ENCODE data around the gene SLC6A9. TPM values are rescaled to one million over a fixed set of nuclear protein-coding genes. Genes with fewer than 3 reads are reported as not detected.

Gene SLC6A9
- total RNA-seq, 2 experiments from 2014 or later: 7.4 to 7.9 TPM

- CTCF ChIA-PET: interaction anchor here (1.4 kb wide), 1 partner anchor 28 kb away, joined by 5 read pairs; no protein-coding TSS in a partner anchor
- POLR2A ChIA-PET: no interaction called here
Measured at GRCh38 chr1:43976890-43977289, 54.4 kb downstream of the SLC6A9 start.

GRCh38 chr1:43976045-43976444 lies 55.2 kb downstream of the SLC6A9 start:
- H3K27ac Mint-ChIP-seq: no peak overlapping the region
- no peak for DNase-seq
- H3K36me3 Mint-ChIP-seq: peaks cover 35% of the 10 kb centered on the region
- intact Hi-C loops (cut with micrococcal nuclease): no loop called here
- H3K4me1 Mint-ChIP-seq (ENCODE audit: low read depth): peaks cover 60% of the 10 kb centered on the region
- H3K9me3 Mint-ChIP-seq: no peaks in the 10 kb centered on the region
- H3K27me3 Mint-ChIP-seq: no peaks in the 10 kb centered on the region
- peak overlapping the region; percentile 83 for H3K4me3 Mint-ChIP-seq
- POLR2A ChIA-PET: interaction anchor here (0.8 to 2.4 kb wide), 4 partner anchors 13 to 755 kb away, joined by 4 to 7 read pairs (median 5); partner anchors contain the start of genes IPO13, RNU5D-1 and SLC6A9
- CTCF ChIA-PET: interaction anchor here (0.6 to 2.7 kb wide), 7 partner anchors 12 to 212 kb away, joined by 3 to 15 read pairs (median 4); partner anchors contain the start of gene IPO13

More at GRCh38 chr1:43976890-43977289, 54.4 kb downstream of the SLC6A9 start:
- Mint-ChIP-seq H3K9me3 (no peaks in the 10 kb centered on the region), H3K4me1 (ENCODE audit: low read depth) (peaks cover 57% of the 10 kb centered on the region), H3K27me3 (no peaks in the 10 kb centered on the region), H3K36me3 (peaks cover 35% of the 10 kb centered on the region), H3K4me3 (no peak overlapping the region), H3K27ac (no peak overlapping the region)
- intact Hi-C loops (cut with micrococcal nuclease): no loop called here
- no peak for DNase-seq

- peaks cover 61% of the 10 kb centered on the region for H3K4me1 Mint-ChIP-seq (ENCODE audit: low read depth)
Measured at GRCh38 chr1:43975249-43975961, 55.9 kb downstream of the SLC6A9 start.

GRCh38 chr1:43974443-43975248 lies 56.6 kb downstream of the SLC6A9 start, which contains the start of gene ATP6V0B:
ATP6V0B (plus strand) TSS chr1:43974960; CDS start chr1:43975041, 81 bp downstream.
- peaks cover 57% of the 10 kb centered on the region for H3K4me1 Mint-ChIP-seq (ENCODE audit: low read depth)
- intact Hi-C loops (cut with micrococcal nuclease): loop anchor here (1.0 to 5.0 kb wide), 2 partner anchors 28 to 238 kb away; partner anchors contain the start of genes DMAP1 and IPO13

More at GRCh38 chr1:43975249-43975961, 55.9 kb downstream of the SLC6A9 start:
- Mint-ChIP-seq H3K4me3 (peak overlapping the region; percentile 83), H3K27me3 (no peaks in the 10 kb centered on the region), H3K27ac (peak overlapping the region; percentile 78), H3K9me3 (no peaks in the 10 kb centered on the region), H3K36me3 (peaks cover 31% of the 10 kb centered on the region)
- ChIA-PET CTCF (interaction anchor here (0.6 to 2.7 kb wide), 8 partner anchors 11 to 212 kb away, joined by 3 to 15 read pairs (median 4); partner anchors contain the start of gene IPO13), POLR2A (interaction anchor here (0.6 to 2.4 kb wide), 7 partner anchors 13 to 756 kb away, joined by 3 to 7 read pairs (median 4); partner anchors contain the start of genes IPO13, RNU5D-1 and SLC6A9)
- intact Hi-C loops (cut with micrococcal nuclease): no loop called here
- peak; percentile 50 for DNase-seq

GRCh38 chr1:43973981-43974442 lies 57.2 kb downstream of the SLC6A9 start:
- DNase-seq: no peak
- H3K9me3 Mint-ChIP-seq: no peaks in the 10 kb centered on the region
- H3K36me3 Mint-ChIP-seq: peaks cover 31% of the 10 kb centered on the region
- ChIA-PET POLR2A (interaction anchor here (0.9 to 2.4 kb wide), 3 partner anchors 17 to 27 kb away, joined by 3 to 7 read pairs (median 7); partner anchors contain the start of gene IPO13), CTCF (interaction anchor here (2.1 to 2.7 kb wide), 2 partner anchors 39 to 210 kb away, joined by 11 to 15 read pairs; no protein-coding TSS in a partner anchor)
- intact Hi-C loops (cut with micrococcal nuclease): loop anchor here (1.0 to 5.0 kb wide), 2 partner anchors 28 to 238 kb away; partner anchors contain the start of genes DMAP1 and IPO13
- peaks cover 63% of the 10 kb centered on the region for H3K4me1 Mint-ChIP-seq (ENCODE audit: low read depth)
- H3K27ac Mint-ChIP-seq: peak overlapping the region; percentile 89
- H3K4me3 Mint-ChIP-seq: peak overlapping the region; percentile 83
- H3K27me3 Mint-ChIP-seq: no peaks in the 10 kb centered on the region

More at GRCh38 chr1:43974443-43975248, 56.6 kb downstream of the SLC6A9 start, which contains the start of gene ATP6V0B:
- peak within 1 kb of the TSS; percentile 89 for H3K27ac Mint-ChIP-seq
- DNase-seq: peak; percentile 98
- H3K36me3 Mint-ChIP-seq: peaks cover 31% of the 10 kb centered on the region
- ChIA-PET POLR2A (interaction anchor here (0.6 to 2.4 kb wide), 6 partner anchors 14 to 756 kb away, joined by 3 to 7 read pairs (median 5); partner anchors contain the start of genes IPO13 and RNU5D-1), CTCF (interaction anchor here (0.8 to 2.7 kb wide), 5 partner anchors 10 to 211 kb away, joined by 3 to 15 read pairs (median 3); no protein-coding TSS in a partner anchor)
- H3K27me3 Mint-ChIP-seq: no peaks in the 10 kb centered on the region
- H3K9me3 Mint-ChIP-seq: no peaks in the 10 kb centered on the region
- H3K4me3 Mint-ChIP-seq: peak within 1 kb of the TSS; percentile 83

GRCh38 chr1:43971336-43971980 lies 59.8 kb downstream of the SLC6A9 start:
- intact Hi-C loops (cut with micrococcal nuclease): loop anchor here (5.0 kb wide), 1 partner anchor 241 kb away; the partner anchor contains the start of gene DMAP1
- Mint-ChIP-seq H3K36me3 (peaks cover 16% of the 10 kb centered on the region), H3K27me3 (no peaks in the 10 kb centered on the region), H3K4me1 (ENCODE audit: low read depth) (peaks cover 39% of the 10 kb centered on the region), H3K9me3 (no peaks in the 10 kb centered on the region), H3K27ac (no peak overlapping the region), H3K4me3 (peak overlapping the region; percentile 95)
- ChIA-PET POLR2A (interaction anchor here (1.5 to 2.6 kb wide), 2 partner anchors 37 to 264 kb away, joined by 3 to 7 read pairs; partner anchors contain the start of genes ARTN and ST3GAL3), CTCF (interaction anchor here (0.9 to 2.0 kb wide), 3 partner anchors 24 to 37 kb away, joined by 3 to 10 read pairs (median 6); partner anchors contain the start of gene IPO13)
- DNase-seq: no peak

- intact Hi-C loops (cut with micrococcal nuclease): loop anchor here (5.0 kb wide), 1 partner anchor 241 kb away; the partner anchor contains the start of gene DMAP1
Measured at GRCh38 chr1:43970911-43971310, 60.4 kb downstream of the SLC6A9 start.

GRCh38 chr1:43970502-43970901 lies 60.8 kb downstream of the SLC6A9 start:
- Mint-ChIP-seq H3K36me3 (peaks cover 13% of the 10 kb centered on the region), H3K9me3 (no peaks in the 10 kb centered on the region), H3K27ac (peak overlapping the region; percentile 15), H3K27me3 (no peaks in the 10 kb centered on the region), H3K4me1 (ENCODE audit: low read depth) (peaks cover 30% of the 10 kb centered on the region), H3K4me3 (peak overlapping the region; percentile 95)
- POLR2A ChIA-PET: interaction anchor here (1.5 to 2.6 kb wide), 2 partner anchors 36 to 263 kb away, joined by 3 to 7 read pairs; partner anchors contain the start of genes ARTN and ST3GAL3
- intact Hi-C loops (cut with micrococcal nuclease): loop anchor here (5.0 kb wide), 1 partner anchor 242 kb away; the partner anchor contains the start of gene DMAP1
- CTCF ChIA-PET: interaction anchor here (0.9 to 2.6 kb wide), 3 partner anchors 24 to 77 kb away, joined by 3 to 12 read pairs (median 10); partner anchors contain the start of gene IPO13
- DNase-seq: no peak

More at GRCh38 chr1:43970911-43971310, 60.4 kb downstream of the SLC6A9 start:
- Mint-ChIP-seq H3K4me3 (peak overlapping the region; percentile 95), H3K27ac (no peak overlapping the region), H3K9me3 (no peaks in the 10 kb centered on the region), H3K4me1 (ENCODE audit: low read depth) (peaks cover 34% of the 10 kb centered on the region), H3K27me3 (no peaks in the 10 kb centered on the region), H3K36me3 (peaks cover 13% of the 10 kb centered on the region)
- CTCF ChIA-PET: interaction anchor here (0.9 to 2.6 kb wide), 3 partner anchors 25 to 76 kb away, joined by 3 to 12 read pairs (median 10); partner anchors contain the start of gene IPO13
- no peak for DNase-seq
- POLR2A ChIA-PET: interaction anchor here (1.5 to 2.6 kb wide), 2 partner anchors 36 to 264 kb away, joined by 3 to 7 read pairs; partner anchors contain the start of genes ARTN and ST3GAL3

- H3K27me3 Mint-ChIP-seq: no peaks in the 10 kb centered on the region
- peak within 1 kb of the TSS; percentile 95 for H3K4me3 Mint-ChIP-seq
- H3K4me1 Mint-ChIP-seq (ENCODE audit: low read depth): peaks cover 29% of the 10 kb centered on the region
- peak within 1 kb of the TSS; percentile 15 for H3K27ac Mint-ChIP-seq
- intact Hi-C loops (cut with micrococcal nuclease): loop anchor here (1.0 to 5.0 kb wide), 2 partner anchors 24 to 242 kb away; partner anchors contain the start of genes DMAP1 and IPO13
- DNase-seq: peak; percentile 98
- H3K9me3 Mint-ChIP-seq: no peaks in the 10 kb centered on the region
- peaks cover 13% of the 10 kb centered on the region for H3K36me3 Mint-ChIP-seq
- ChIA-PET CTCF (interaction anchor here (0.9 to 2.6 kb wide), 6 partner anchors 19 to 77 kb away, joined by 3 to 12 read pairs (median 3); partner anchors contain the start of gene IPO13), POLR2A (interaction anchor here (0.7 to 2.6 kb wide), 3 partner anchors 24 to 263 kb away, joined by 3 to 7 read pairs (median 3); partner anchors contain the start of genes ARTN, IPO13 and ST3GAL3)
Measured at GRCh38 chr1:43969746-43970466, 61.4 kb downstream of the SLC6A9 start, which contains the start of gene DPH2. DPH2 (plus strand) TSS chr1:43970010; CDS start chr1:43970176, 166 bp downstream.

Measured in activated CD4-positive, alpha-beta memory T cell treated with anti-CD3 and anti-CD28 coated beads for 36 hours (primary cell).